DND-41 (cell line): Measurements from ENCODE around the gene IL1RL1.

Experiments used
- ATAC-seq: fragments of 200-7000 bp; cut with Tn5 transposase; 3 replicates; pipeline ENCODE4 v1.9.1; 2021; ENCODE audit warnings: low read depth; ENCODE audit not compliant: insufficient read depth
- DNase-seq: peaks from one replicate; pipeline ENCODE4 v3.0.0-alpha.2; 2020
- H2AFZ ChIP-seq: 2 replicates; pipeline ENCODE4 v1.6.0; 2012; ENCODE audit warnings: low read depth, low read length
- H3K27ac ChIP-seq: 2 replicates; pipeline ENCODE4 v1.5.1; 2012; ENCODE audit warnings: low read length, inconsistent platforms
- H3K27me3 ChIP-seq: fragments of 200-600 bp; sonication (generic); 2 replicates; pipeline ENCODE4 v1.6.0; 2012; ENCODE audit warnings: low read length, mild to moderate bottlenecking, inconsistent platforms; ENCODE audit not compliant: insufficient read depth, poor library complexity
- H3K36me3 ChIP-seq: 2 replicates; pipeline ENCODE4 v1.5.1; 2012; ENCODE audit warnings: low read length, inconsistent platforms; ENCODE audit not compliant: insufficient read depth
- H3K4me1 ChIP-seq: 2 replicates; pipeline ENCODE4 v1.5.1; 2012; ENCODE audit warnings: mild to moderate bottlenecking, low read length; ENCODE audit not compliant: insufficient read depth
- H3K4me2 ChIP-seq: 2 replicates; pipeline ENCODE4 v1.6.0; 2012; ENCODE audit warnings: mild to moderate bottlenecking, moderate library complexity, low read length, inconsistent platforms; ENCODE audit not compliant: insufficient read depth
- H3K4me3 ChIP-seq, 2 experiments: fragments of 200-600 bp in 1 of 2; shearing (Covaris generic) in 1 of 2; 2 replicates each; pipeline ENCODE4 v1.5.1; 2012 to 2016; ENCODE audit warnings: inconsistent platforms in 2 of 2, low read length in 2 of 2, mild to moderate bottlenecking in 2 of 2, low read depth in 1 of 2, moderate library complexity in 1 of 2
- H3K79me2 ChIP-seq: 2 replicates; pipeline ENCODE4 v1.6.0; 2012; ENCODE audit warnings: low read length, inconsistent platforms; ENCODE audit not compliant: insufficient read depth
- H3K9ac ChIP-seq: 2 replicates; pipeline ENCODE4 v1.6.0; 2012; ENCODE audit warnings: low read depth, mild to moderate bottlenecking, inconsistent platforms, low read length, moderate library complexity
- H3K9me3 ChIP-seq: 2 replicates; pipeline ENCODE4 v1.5.1; 2012; ENCODE audit warnings: low read length, moderate library complexity, mild to moderate bottlenecking, inconsistent platforms; ENCODE audit not compliant: insufficient read depth, severe bottlenecking
- H4K20me1 ChIP-seq: 2 replicates; pipeline ENCODE4 v1.6.0; 2012; ENCODE audit warnings: low read length; ENCODE audit not compliant: insufficient read depth
- CTCF ChIP-seq: IDR thresholded peaks from 2 replicates; pipeline ENCODE4 v1.5.1; 2012; ENCODE audit warnings: borderline replicate concordance, low read length, moderate library complexity, mild to moderate bottlenecking; ENCODE audit not compliant: poor library complexity, severe bottlenecking; ENCODE audit errors: extremely low read depth
- EZH2 ChIP-seq: IDR thresholded peaks from 3 replicates; pipeline ENCODE4 v1.6.1; 2012; ENCODE audit warnings: borderline replicate concordance, low read depth, mild to moderate bottlenecking, moderate library complexity, low read length, inconsistent platforms; ENCODE audit not compliant: severe bottlenecking

The IL1RL1 gene

GRCh38 chr2:102344397-102344796 is 33.0 kb downstream of the IL1RL1 start:
- H3K27me3 ChIP-seq, result peaks cover 7% of the 10 kb centered on the region
- H3K9me3 ChIP-seq, result no peaks in the 10 kb centered on the region
- H3K36me3 ChIP-seq, result no peaks in the 10 kb centered on the region
- no peak overlapping the region for H3K27ac ChIP-seq
- H3K4me2 ChIP-seq, result no peak overlapping the region
- no peak for ATAC-seq
- no peak overlapping the region for H3K4me3 ChIP-seq
- H3K4me1 ChIP-seq, result no peaks in the 10 kb centered on the region
- DNase-seq, result no peak
- no peak overlapping the region for H2AFZ ChIP-seq
- TF ChIP-seq EZH2, result no peak
- TF ChIP-seq CTCF, result no peak
- H4K20me1 ChIP-seq, result no peaks in the 10 kb centered on the region
- no peaks in the 10 kb centered on the region for H3K79me2 ChIP-seq
- no peak overlapping the region for H3K9ac ChIP-seq

- Histone ChIP-seq H2AFZ (no peak overlapping the region), H3K79me2 (no peaks in the 10 kb centered on the region), H3K9ac (no peak overlapping the region), H3K27ac (no peak overlapping the region), H3K4me1 (no peaks in the 10 kb centered on the region), H4K20me1 (no peaks in the 10 kb centered on the region), H3K4me3 (no peak overlapping the region), H3K4me2 (no peak overlapping the region), H3K27me3 (peaks cover 7% of the 10 kb centered on the region), H3K9me3 (no peaks in the 10 kb centered on the region), H3K36me3 (no peaks in the 10 kb centered on the region)
- TF ChIP-seq CTCF (no peak), EZH2 (no peak)
- no peak for ATAC-seq
- DNase-seq, result no peak
Measured at GRCh38 chr2:102345329-102345920, 34.1 kb downstream of the IL1RL1 start.

- Histone ChIP-seq H3K9me3 (no peaks in the 10 kb centered on the region), H3K4me2 (no peak overlapping the region), H4K20me1 (no peaks in the 10 kb centered on the region), H3K27me3 (peaks cover 10% of the 10 kb centered on the region), H3K27ac (no peak overlapping the region), H3K79me2 (no peaks in the 10 kb centered on the region), H3K4me1 (no peaks in the 10 kb centered on the region), H3K4me3 (no peak overlapping the region), H3K9ac (no peak overlapping the region), H2AFZ (no peak overlapping the region), H3K36me3 (no peaks in the 10 kb centered on the region)
- ATAC-seq (no peak), DNase-seq (no peak)
- TF ChIP-seq EZH2 (no peak), CTCF (no peak)
Measured at GRCh38 chr2:102346381-102347130, 35.2 kb downstream of the IL1RL1 start.
